H1 (cell line): Measurements from ENCODE around the gene OXTR. TPM values are rescaled to one million over a fixed set of nuclear protein-coding genes. Genes with fewer than 3 reads are reported as not detected.

Experiments
- CTCF ChIA-PET: fragments of 300-600 bp; sonication (Branson Sonifier 250); formaldehyde crosslinking; loops from one replicate; lab custom pipeline; 2021; ENCODE audit not compliant: partially characterized antibody; lab: Charles Lee
- POLR2A ChIA-PET: fragments of 300-600 bp; sonication (Branson Sonifier 250); formaldehyde crosslinking; loops from one replicate; lab custom pipeline; 2021; ENCODE audit warnings: inconsistent platforms; ENCODE audit not compliant: partially characterized antibody; lab: Charles Lee
- DNase-seq, 2 experiments: peaks; one replicate each; pipeline versions ENCODE4 v3.0.0 to v3.0.0-alpha.2; 2010 to 2022; ENCODE audit warnings: low spot score in 2 of 2, low read depth in 1 of 2, mixed read lengths in 1 of 2
- FAIRE-seq: peaks from 2 replicates; lab custom pipeline; 2011; peaks lifted over from hg19 to GRCh38; lab: Jason Lieb, UNC
- H2AFZ ChIP-seq: 2 replicates; pipeline ENCODE4 v1.8.1; 2012; ENCODE audit warnings: low read length, inconsistent platforms
- H2AK5ac ChIP-seq: 2 replicates; pipeline ENCODE4 v1.6.1; 2013; ENCODE audit warnings: low read depth, low read length
- H2BK120ac ChIP-seq: replicated peaks from 2 replicates; pipeline ENCODE3; 2013; ENCODE audit warnings: low read depth, low read length, inconsistent platforms
- H2BK12ac ChIP-seq: 2 replicates; pipeline ENCODE4 v1.6.1; 2013; ENCODE audit warnings: low read depth, low read length
- H2BK15ac ChIP-seq: 2 replicates; pipeline ENCODE4 v1.6.1; 2013; ENCODE audit warnings: low read length
- H2BK20ac ChIP-seq: 2 replicates; pipeline ENCODE4 v1.6.1; 2013; ENCODE audit warnings: low read length
- H2BK5ac ChIP-seq: 2 replicates; pipeline ENCODE4 v1.6.1; 2013; ENCODE audit warnings: low read depth, low read length
- H3K14ac ChIP-seq: 2 replicates; pipeline ENCODE4 v1.6.1; 2013; ENCODE audit warnings: inconsistent platforms; ENCODE audit not compliant: insufficient read length
- H3K18ac ChIP-seq: 2 replicates; pipeline ENCODE4 v1.6.1; 2013; ENCODE audit warnings: low read length; ENCODE audit errors: extremely low read depth
- H3K23ac ChIP-seq: 2 replicates; pipeline ENCODE4 v1.6.1; 2013; ENCODE audit warnings: inconsistent platforms; ENCODE audit not compliant: insufficient read length
- H3K23me2 ChIP-seq: 2 replicates; pipeline ENCODE4 v1.6.1; 2013; ENCODE audit warnings: low read depth, low read length
- H3K27ac ChIP-seq: 2 replicates; pipeline ENCODE4 v1.6.1; 2011; ENCODE audit warnings: low read depth, low read length, inconsistent platforms
- H3K27me3 ChIP-seq, 4 experiments: replicated peaks in 1 of 4; 1 replicate in 1 of 4; 2 replicates in 3 of 4; pipeline versions ENCODE4 v1.6.1 to v1.8.1; 2011 to 2013; ENCODE audit warnings: low read length in 3 of 4, mild to moderate bottlenecking in 3 of 4, inconsistent platforms in 2 of 4, mixed read lengths in 2 of 4, moderate library complexity in 1 of 4; ENCODE audit not compliant: control insufficient read depth in 3 of 4, insufficient read depth in 3 of 4; ENCODE audit errors: extremely low read depth in 1 of 4
- H3K36me3 ChIP-seq, 4 experiments: 2 replicates each; pipeline versions ENCODE4 v1.6.1 to v1.8.1; 2011 to 2013; ENCODE audit warnings: mild to moderate bottlenecking in 4 of 4, low read length in 3 of 4, moderate library complexity in 2 of 4, control low read depth in 1 of 4, inconsistent platforms in 1 of 4; ENCODE audit not compliant: insufficient read depth in 4 of 4, control insufficient read depth in 2 of 4
- H3K4ac ChIP-seq: replicated peaks from 2 replicates; pipeline ENCODE3; 2013; ENCODE audit warnings: low read length, low read depth, mixed read lengths, inconsistent platforms; ENCODE audit not compliant: insufficient read length
- H3K4me1 ChIP-seq, 4 experiments: replicated peaks in 1 of 4; 1 replicate in 1 of 4; 2 replicates in 3 of 4; pipeline versions ENCODE4 v1.6.1 to v1.8.1; 2011 to 2013; ENCODE audit warnings: low read length in 3 of 4, inconsistent platforms in 2 of 4, mixed read lengths in 1 of 4; ENCODE audit not compliant: insufficient read depth in 4 of 4, control insufficient read depth in 3 of 4
- H3K4me2 ChIP-seq, 2 experiments: 2 replicates each; pipeline versions ENCODE4 v1.6.1 to v1.8.1; 2011 to 2013; ENCODE audit warnings: low read depth in 2 of 2, low read length in 2 of 2, control low read depth in 1 of 2, inconsistent platforms in 1 of 2, mild to moderate bottlenecking in 1 of 2; ENCODE audit not compliant: insufficient read depth in 1 of 2
- H3K4me3 ChIP-seq, 4 experiments: fragments of 200-600, 300-600 bp in 1 of 4; sonication (generic), shearing (Covaris generic), sonication (Bioruptor Twin) in 1 of 4; 2 replicates each; pipeline versions ENCODE4 v1.5.1 to v1.8.1; 2011 to 2016; ENCODE audit warnings: low read length in 4 of 4, low read depth in 3 of 4, control low read depth in 2 of 4, inconsistent platforms in 2 of 4, mild to moderate bottlenecking in 2 of 4, mixed read lengths in 1 of 4, moderate library complexity in 1 of 4; ENCODE audit not compliant: insufficient read depth in 2 of 4; ENCODE audit errors: extremely low read depth in 1 of 4
- H3K56ac ChIP-seq: replicated peaks from 2 replicates; pipeline ENCODE3; 2013; ENCODE audit warnings: low read depth, mild to moderate bottlenecking, mixed read lengths, low read length, inconsistent platforms; ENCODE audit not compliant: insufficient read length
- H3K79me1 ChIP-seq: 2 replicates; pipeline ENCODE4 v1.6.1; 2013; ENCODE audit warnings: low read depth, low read length, control low read depth
- H3K79me2 ChIP-seq, 2 experiments: 2 replicates each; pipeline versions ENCODE4 v1.6.1 to v1.8.1; 2012 to 2013; ENCODE audit warnings: low read length in 2 of 2, mild to moderate bottlenecking in 2 of 2, inconsistent platforms in 1 of 2; ENCODE audit not compliant: insufficient read depth in 2 of 2, control insufficient read depth in 1 of 2
- H3K9ac ChIP-seq, 4 experiments: replicated peaks in 1 of 4; 1 replicate in 1 of 4; 2 replicates in 3 of 4; pipeline versions ENCODE4 v1.6.1 to v1.8.1; 2011 to 2013; ENCODE audit warnings: low read depth in 3 of 4, low read length in 3 of 4, control low read depth in 2 of 4, mild to moderate bottlenecking in 2 of 4, moderate library complexity in 2 of 4, inconsistent platforms in 1 of 4; ENCODE audit errors: extremely low read depth in 1 of 4
- H3K9me3 ChIP-seq, 2 experiments: 2 replicates each; pipeline versions ENCODE4 v1.6.1 to v1.8.1; 2012 to 2013; ENCODE audit warnings: mild to moderate bottlenecking in 2 of 2, moderate library complexity in 2 of 2, control low read depth in 1 of 2, inconsistent platforms in 1 of 2, low read depth in 1 of 2, low read length in 1 of 2, mixed read lengths in 1 of 2; ENCODE audit not compliant: insufficient read depth in 2 of 2
- H4K20me1 ChIP-seq, 2 experiments: replicated peaks in 1 of 2; 2 replicates each; pipeline versions ENCODE3 to v1.8.1; 2011 to 2013; ENCODE audit warnings: inconsistent platforms in 2 of 2, low read length in 2 of 2, mild to moderate bottlenecking in 1 of 2; ENCODE audit not compliant: insufficient read depth in 2 of 2, control insufficient read depth in 1 of 2
- H4K5ac ChIP-seq: 2 replicates; pipeline ENCODE4 v1.6.1; 2013; ENCODE audit warnings: low read length, low read depth, mixed read lengths, inconsistent platforms; ENCODE audit not compliant: insufficient read length
- H4K8ac ChIP-seq: 2 replicates; pipeline ENCODE4 v1.8.0; 2013; ENCODE audit warnings: mild to moderate bottlenecking, moderate library complexity, low read length, inconsistent platforms; ENCODE audit not compliant: insufficient read depth; ENCODE audit errors: extremely low read depth
- H4K91ac ChIP-seq: replicated peaks from 2 replicates; pipeline ENCODE3; 2013; ENCODE audit warnings: low read length, mixed read lengths, inconsistent platforms; ENCODE audit not compliant: insufficient read length
- KDM1A ChIP-seq: fragments of 200-600, 300-600 bp; sonication (generic); IDR thresholded peaks from 2 replicates; pipeline ENCODE4 v1.7.1; 2016; ENCODE audit warnings: mild to moderate bottlenecking, low read length, borderline replicate concordance
- NANOG ChIP-seq: IDR thresholded peaks from 2 replicates; pipeline ENCODE4 v1.6.1; 2011; ENCODE audit warnings: low read length, low read depth, mild to moderate bottlenecking, inconsistent platforms; ENCODE audit not compliant: insufficient read depth, poor library complexity, severe bottlenecking
- RAD21 ChIP-seq, 2 experiments: IDR thresholded peaks in 1 of 2; conservative IDR thresholded peaks in 1 of 2; 2 replicates each; pipeline ENCODE4 v1.6.1; 2011; ENCODE audit warnings: low read depth in 2 of 2, low read length in 2 of 2, improper control_type of control experiment in 1 of 2, inconsistent platforms in 1 of 2, mild to moderate bottlenecking in 1 of 2, moderate library complexity in 1 of 2
- SIN3A ChIP-seq, 2 experiments: IDR thresholded peaks in 1 of 2; conservative IDR thresholded peaks in 1 of 2; 2 replicates each; pipeline ENCODE4 v1.6.1; 2011 to 2012; ENCODE audit warnings: low read length in 2 of 2, improper control_type of control experiment in 1 of 2, low read depth in 1 of 2, mild to moderate bottlenecking in 1 of 2
- WGBS, 2 experiments: shearing (Covaris generic) in 1 of 2; methylation state at CpG; one replicate each; pipeline versions ENCODE4 v1.1.6 to v1.1.7; 2013 to 2015; ENCODE audit warnings: low lambda C conversion rate in 2 of 2, mixed read lengths in 2 of 2, inconsistent platforms in 1 of 2, low coverage in 1 of 2, missing lambda C conversion rate in 1 of 2; ENCODE audit not compliant: insufficient replicate concordance in 2 of 2, insufficient coverage in 1 of 2, insufficient read length in 1 of 2; ENCODE audit errors: extremely low coverage in 1 of 2, missing lambda C conversion rate in 1 of 2; 5-methylcytosine and 5-hydroxymethylcytosine counted together
- polyA plus RNA-seq, 7 experiments: library from polyadenylated mRNA; depleted of rRNA in 3 of 7; stranded (reverse) in 5 of 7; unstranded in 2 of 7; fragments of >200 nt in 5 of 7; fragments of 200-250 nt in 2 of 7; gene quantifications; 1 replicate in 5 of 7; 2 replicates in 1 of 7; 4 replicates in 1 of 7; pipeline versions ENCODE4 v1.2.1 to v1.2.3, GENCODE V29; 2011 to 2013; ENCODE audit warnings: missing spikeins in 2 of 7, mixed read lengths in 2 of 7
- total RNA-seq: library from RNA; stranded (reverse); fragmentation: NEBNext Ultra II Directional; extraction: Animal tissue kit (Norgen Biotek cat#: 25700); gene quantifications from 2 replicates; pipeline ENCODE4 v1.2.1, GENCODE V29; 2021
- TF ChIP-seq, protein P1 (sequence below), 3 experiments: IDR thresholded peaks; 1 replicate in 2 of 3; 2 replicates in 1 of 3; pipeline versions ENCODE4 v1.5.1 to v1.6.1; 2011; ENCODE audit warnings: low read length in 3 of 3, mild to moderate bottlenecking in 3 of 3, inconsistent platforms in 2 of 3, low read depth in 1 of 3, moderate library complexity in 1 of 3; ENCODE audit not compliant: insufficient read depth in 1 of 3; ENCODE audit errors: control extremely low read depth in 1 of 3

OXTR gene
- total and polyA plus RNA-seq, 2 of the 8 experiments (the other 6 are each of a cell fraction or from before 2014, with no cell fraction given) = 0.77 to 2.3 TPM

DNA sequence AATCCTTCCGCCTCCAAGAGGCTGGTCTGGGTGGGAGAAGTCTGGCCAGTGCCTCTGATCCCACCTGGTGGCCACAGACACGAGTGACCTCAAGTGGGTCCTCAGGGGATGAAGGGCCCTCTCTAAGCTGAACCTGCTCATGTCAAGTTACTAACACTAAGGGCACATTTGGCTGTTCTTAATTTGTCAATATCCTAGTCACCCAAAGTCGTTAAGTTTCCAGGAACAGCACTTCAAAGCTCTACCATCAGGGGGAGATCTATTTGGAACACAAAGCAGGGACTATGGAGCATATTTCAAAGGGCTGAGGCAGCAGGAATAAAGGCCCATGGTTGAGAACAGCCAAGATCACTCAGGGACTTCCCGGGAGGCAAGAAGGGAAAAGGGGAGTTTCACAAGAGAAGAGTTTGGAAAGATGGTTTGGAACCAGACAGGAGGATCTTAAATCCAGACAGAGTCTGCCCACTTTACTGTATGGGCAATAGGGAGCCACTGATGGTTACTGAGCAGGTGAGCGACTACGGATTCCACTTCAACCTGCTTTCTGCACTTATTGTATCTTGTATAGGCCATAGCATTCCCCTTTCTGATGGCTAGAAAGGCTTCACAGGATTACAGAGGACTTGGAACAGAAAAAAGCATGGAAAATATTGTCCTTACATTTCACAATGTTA, 13.7 kb downstream of the OXTR start:
- no peak overlapping the region for H3K27ac ChIP-seq
- TF ChIP-seq, protein P1, sequence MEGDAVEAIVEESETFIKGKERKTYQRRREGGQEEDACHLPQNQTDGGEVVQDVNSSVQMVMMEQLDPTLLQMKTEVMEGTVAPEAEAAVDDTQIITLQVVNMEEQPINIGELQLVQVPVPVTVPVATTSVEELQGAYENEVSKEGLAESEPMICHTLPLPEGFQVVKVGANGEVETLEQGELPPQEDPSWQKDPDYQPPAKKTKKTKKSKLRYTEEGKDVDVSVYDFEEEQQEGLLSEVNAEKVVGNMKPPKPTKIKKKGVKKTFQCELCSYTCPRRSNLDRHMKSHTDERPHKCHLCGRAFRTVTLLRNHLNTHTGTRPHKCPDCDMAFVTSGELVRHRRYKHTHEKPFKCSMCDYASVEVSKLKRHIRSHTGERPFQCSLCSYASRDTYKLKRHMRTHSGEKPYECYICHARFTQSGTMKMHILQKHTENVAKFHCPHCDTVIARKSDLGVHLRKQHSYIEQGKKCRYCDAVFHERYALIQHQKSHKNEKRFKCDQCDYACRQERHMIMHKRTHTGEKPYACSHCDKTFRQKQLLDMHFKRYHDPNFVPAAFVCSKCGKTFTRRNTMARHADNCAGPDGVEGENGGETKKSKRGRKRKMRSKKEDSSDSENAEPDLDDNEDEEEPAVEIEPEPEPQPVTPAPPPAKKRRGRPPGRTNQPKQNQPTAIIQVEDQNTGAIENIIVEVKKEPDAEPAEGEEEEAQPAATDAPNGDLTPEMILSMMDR (IDR thresholded peaks at IDR 0.05; ENCODE audit: control extremely low read depth in 1 of 3, insufficient read depth in 1 of 3, low read depth in 1 of 3, low read length in 3 of 3) = peak; percentile 12 to 62 (median 17)
- no peak for TF ChIP-seq SIN3A (conservative IDR thresholded peaks at IDR 0.05 in 1 of 2, IDR thresholded peaks at IDR 0.05 in 1 of 2; ENCODE audit: low read depth in 1 of 2, low read length in 2 of 2)
- peak; percentile 94 for TF ChIP-seq KDM1A
- no peak for TF ChIP-seq NANOG
- peak in 1 of 2 experiments; percentile 20; a peak in 3 of 4 replicates for TF ChIP-seq RAD21 (IDR thresholded peaks at IDR 0.05 in 1 of 2, conservative IDR thresholded peaks at IDR 0.05 in 1 of 2; ENCODE audit: low read depth in 2 of 2, low read length in 2 of 2)
- H2BK120ac ChIP-seq = no peak overlapping the region
- no peak overlapping the region for H2BK5ac ChIP-seq
- no peak overlapping the region for H3K4me2 ChIP-seq
- no peak overlapping the region for H2BK15ac ChIP-seq
- H2AK5ac ChIP-seq = no peak overlapping the region
- no peaks in the 10 kb centered on the region for H3K9me3 ChIP-seq
- no peaks in the 10 kb centered on the region for H3K23me2 ChIP-seq
- H3K4me1 ChIP-seq = peaks cover 0 to 3% (median 1%) of the 10 kb centered on the region in 4 experiments; a peak in 3 of 7 replicates
- H2BK12ac ChIP-seq = no peak overlapping the region
- ChIA-PET POLR2A (interaction anchor here (1.5 kb wide), 1 partner anchor 11 kb away, joined by 5 read pairs; no protein-coding TSS in a partner anchor), CTCF (interaction anchor here (0.6 to 3.7 kb wide), 21 partner anchors 8 to 1157 kb away, joined by 3 to 27 read pairs (median 4); partner anchors contain the start of gene OXTR)
- H3K4ac ChIP-seq = no peak overlapping the region
- H3K4me3 ChIP-seq = no peak overlapping the region
- H3K18ac ChIP-seq = no peak overlapping the region
- no peak overlapping the region for H3K14ac ChIP-seq
- H4K8ac ChIP-seq = no peak overlapping the region
- H4K91ac ChIP-seq = no peak overlapping the region
- no peak overlapping the region for H4K5ac ChIP-seq
- DNase-seq (no peak), FAIRE-seq (peak; percentile 74)
- no peak overlapping the region for H3K56ac ChIP-seq
- H2AFZ ChIP-seq = no peak overlapping the region
- H3K79me2 ChIP-seq = no peaks in the 10 kb centered on the region
- H2BK20ac ChIP-seq = no peak overlapping the region
- no peak overlapping the region for H3K9ac ChIP-seq
- no peak overlapping the region for H3K23ac ChIP-seq
- WGBS, 2 experiments = 72% methylated on average over 6 of the region's 6 CpGs; no CpG with 5 or more reads in 1 of the 2 experiments
- H3K36me3 ChIP-seq = no peaks in the 10 kb centered on the region
- peaks cover 0 to 2% of the 10 kb centered on the region in 2 experiments for H4K20me1 ChIP-seq
- peaks cover 0 to 4% (median 0%) of the 10 kb centered on the region in 4 experiments; a peak in 2 of 7 replicates for H3K27me3 ChIP-seq
- H3K79me1 ChIP-seq = no peaks in the 10 kb centered on the region
